ENCODE data around the gene EVI5.

EVI5 gene

DNA sequence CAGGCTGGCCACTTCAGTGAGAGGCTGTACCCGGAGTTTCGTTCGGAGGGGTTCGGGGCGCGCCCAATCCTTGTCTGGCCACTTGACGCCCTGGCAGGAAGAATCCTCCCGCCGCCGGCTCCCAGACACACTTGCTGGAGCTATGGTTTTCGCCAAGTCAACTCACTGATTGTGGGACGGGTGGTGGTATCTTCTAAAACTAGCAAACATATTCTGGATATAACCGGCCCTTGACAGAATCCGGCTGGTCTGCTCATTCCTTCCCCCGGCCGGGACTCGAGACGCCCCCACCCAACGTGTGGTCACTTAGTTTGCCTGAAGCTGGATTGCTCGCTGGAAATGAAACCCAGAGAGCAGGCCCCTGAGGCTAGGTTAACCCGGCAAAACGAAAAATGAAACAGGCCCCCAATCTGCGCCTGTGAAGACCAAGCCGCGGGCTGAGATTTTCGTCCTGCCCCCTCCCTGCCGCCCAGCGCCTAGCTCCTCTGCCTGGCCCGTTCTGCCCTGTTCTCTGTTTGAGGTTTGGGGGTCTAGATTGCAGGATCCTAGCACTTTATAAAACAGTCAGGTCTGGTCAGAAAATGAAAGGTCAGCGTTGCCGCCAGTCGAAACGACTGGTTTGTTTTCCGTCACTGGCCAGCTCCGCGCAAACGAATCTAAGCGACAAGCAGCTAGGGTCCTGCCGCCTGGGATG lies 302.8 kb downstream of the EVI5 start:
- Mint-ChIP-seq H3K36me3 (ENCODE audit: low read depth) (peaks cover 85% of the 10 kb centered on the region), H3K4me1 (ENCODE audit: low read depth) (peaks cover 50% of the 10 kb centered on the region), H3K27me3 (no peaks in the 10 kb centered on the region), H3K4me3 (peak overlapping the region; percentile 90), H3K27ac (peak overlapping the region; percentile 98), H3K9me3 (no peaks in the 10 kb centered on the region)
- DNase-seq = no peak

DNA sequence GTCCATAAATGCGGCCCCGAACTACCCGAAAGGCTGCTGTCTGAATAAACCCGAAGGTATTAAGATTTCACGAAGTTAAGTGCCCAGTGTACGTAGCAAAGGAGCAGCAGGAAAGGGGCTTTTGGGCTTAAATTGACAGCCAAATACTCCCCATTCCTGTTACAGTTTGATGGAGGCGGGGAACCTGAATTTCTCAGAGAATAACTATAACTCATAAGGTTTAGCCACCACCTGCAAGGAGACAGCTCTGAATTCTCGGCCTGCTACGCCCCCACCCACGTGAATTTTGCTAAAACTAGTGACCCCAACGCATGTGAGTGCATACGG lies 303.3 kb downstream of the EVI5 start:
- Mint-ChIP-seq H3K9me3 (no peaks in the 10 kb centered on the region), H3K4me3 (peak overlapping the region; percentile 90), H3K4me1 (ENCODE audit: low read depth) (peaks cover 55% of the 10 kb centered on the region), H3K27me3 (no peaks in the 10 kb centered on the region), H3K36me3 (ENCODE audit: low read depth) (peaks cover 88% of the 10 kb centered on the region), H3K27ac (peak overlapping the region; percentile 98)
- DNase-seq = no peak

DNA sequence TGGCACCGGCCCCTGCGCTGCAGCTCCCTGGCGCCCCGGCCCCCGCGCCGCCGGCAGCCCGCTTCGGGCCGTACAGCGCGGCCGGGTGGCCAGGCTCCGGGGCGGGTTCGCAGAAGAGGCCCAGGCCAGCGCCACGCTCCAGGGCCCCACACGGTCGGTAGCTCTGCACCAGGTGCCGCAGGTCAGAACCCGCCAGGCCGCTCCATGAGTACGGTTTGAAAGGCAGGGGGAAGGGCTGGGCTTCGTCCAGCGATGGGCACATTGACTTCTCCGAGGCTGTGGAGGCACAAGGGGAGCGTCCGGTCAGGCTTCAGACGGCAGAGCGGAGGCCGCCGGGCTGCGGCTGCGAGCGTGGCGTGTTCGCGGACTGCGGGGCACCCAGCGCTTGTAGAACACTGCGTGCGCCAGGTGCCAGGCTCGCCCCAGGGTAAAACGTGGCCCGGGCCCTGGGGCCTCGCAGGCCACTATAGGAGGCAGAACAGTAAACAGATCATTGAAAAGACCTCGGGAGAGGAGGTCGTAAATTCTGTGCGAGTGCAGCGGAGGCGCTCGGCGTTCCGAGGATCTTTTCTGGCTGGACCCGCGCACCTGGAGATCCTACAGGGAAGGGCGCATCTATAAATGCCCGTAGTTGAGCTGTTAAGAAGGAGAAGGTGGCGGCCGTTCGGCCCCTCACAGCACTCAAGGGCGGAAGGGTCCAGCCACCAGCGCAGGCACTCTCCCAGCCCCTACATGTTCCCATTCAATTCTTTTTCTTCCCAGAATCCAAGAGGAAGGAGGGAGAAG lies 303.9 kb downstream of the EVI5 start:
- Mint-ChIP-seq H3K36me3 (ENCODE audit: low read depth) (peaks cover 91% of the 10 kb centered on the region), H3K4me1 (ENCODE audit: low read depth) (peaks cover 60% of the 10 kb centered on the region), H3K27me3 (no peaks in the 10 kb centered on the region), H3K4me3 (peak overlapping the region; percentile 90), H3K9me3 (no peaks in the 10 kb centered on the region), H3K27ac (peak overlapping the region; percentile 98)
- no peak for DNase-seq

DNA sequence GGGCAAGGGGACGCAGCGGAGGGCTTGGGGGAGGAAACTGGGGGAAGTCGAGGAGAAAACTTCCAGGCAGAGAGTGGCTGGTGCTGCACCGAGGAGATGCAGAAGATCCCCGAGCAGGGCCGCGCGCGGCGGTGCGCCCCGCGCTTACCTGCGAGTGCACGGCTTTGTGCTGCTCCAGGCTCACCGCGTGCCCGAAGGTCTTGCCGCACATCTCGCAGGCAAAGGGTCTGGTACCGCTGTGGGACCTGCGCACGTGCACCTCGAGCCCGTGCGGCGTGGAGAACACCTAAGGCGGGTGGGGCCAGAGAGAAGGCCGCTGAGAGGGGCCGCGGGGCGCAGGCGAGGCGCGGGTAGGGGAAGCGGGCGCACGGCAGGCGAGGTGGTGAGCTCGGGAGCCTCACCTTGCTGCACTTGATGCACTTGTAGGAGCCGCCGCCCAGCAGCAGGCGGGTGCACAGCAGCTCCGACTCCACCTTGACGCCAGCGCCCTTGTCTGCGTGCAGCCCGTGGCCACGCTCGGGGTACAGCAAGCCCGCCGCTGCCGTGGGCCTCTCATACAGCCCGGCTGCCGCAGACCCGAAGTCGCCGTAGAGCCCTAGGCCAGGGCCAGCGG lies 304.6 kb downstream of the EVI5 start:
- Mint-ChIP-seq H3K36me3 (ENCODE audit: low read depth) (peaks cover 96% of the 10 kb centered on the region), H3K9me3 (no peaks in the 10 kb centered on the region), H3K27me3 (no peaks in the 10 kb centered on the region), H3K4me1 (ENCODE audit: low read depth) (peaks cover 67% of the 10 kb centered on the region), H3K4me3 (peak overlapping the region; percentile 69), H3K27ac (peak overlapping the region; percentile 92)
- no peak for DNase-seq

DNA sequence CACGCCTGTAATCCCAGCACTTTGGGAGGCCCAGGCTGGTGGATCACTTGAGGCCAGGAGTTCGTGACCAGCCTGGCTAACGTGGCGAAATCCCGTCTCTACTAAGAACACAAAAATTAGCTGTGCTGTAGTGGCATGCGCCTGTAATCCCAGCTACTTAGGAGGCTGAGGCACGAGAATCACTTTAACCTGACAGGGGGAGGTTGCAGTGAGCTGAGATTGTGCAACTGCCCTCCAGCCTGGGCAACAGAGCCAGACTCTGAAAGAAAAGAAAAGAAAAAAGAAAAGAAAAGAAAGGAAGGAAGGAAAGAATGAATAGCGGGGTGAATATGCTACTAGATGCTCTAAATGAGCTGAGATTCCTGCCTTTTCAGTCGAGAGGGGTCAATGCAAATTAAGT lies 305.3 kb downstream of the EVI5 start:
- peaks cover 74% of the 10 kb centered on the region for H3K4me1 Mint-ChIP-seq (ENCODE audit: low read depth)
- H3K36me3 Mint-ChIP-seq (ENCODE audit: low read depth) = peaks cover 97% of the 10 kb centered on the region
- H3K27me3 Mint-ChIP-seq = no peaks in the 10 kb centered on the region
- no peak for DNase-seq
- H3K9me3 Mint-ChIP-seq = no peaks in the 10 kb centered on the region
- H3K4me3 Mint-ChIP-seq = peak overlapping the region; percentile 69
- H3K27ac Mint-ChIP-seq = peak overlapping the region; percentile 92

DNA sequence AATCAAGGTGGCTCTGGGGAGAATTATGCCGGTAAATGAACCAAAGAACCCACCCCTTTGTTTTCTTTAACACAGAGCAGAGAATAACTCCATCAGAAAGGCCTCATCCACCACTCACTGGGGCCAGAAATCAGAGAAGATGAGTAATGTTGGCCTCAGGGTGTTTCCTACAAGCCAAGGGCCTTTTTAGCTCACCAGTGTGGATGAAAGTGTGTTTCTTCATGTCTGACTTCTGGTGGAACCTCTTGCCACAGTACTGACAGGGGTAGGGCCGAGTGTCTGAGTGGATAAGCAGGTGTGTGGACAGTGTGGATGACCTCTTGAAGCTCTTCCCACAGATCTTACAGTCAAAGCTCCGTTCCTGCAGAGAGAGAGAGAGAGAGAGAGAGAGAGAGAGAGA lies 306.5 kb downstream of the EVI5 start:
- peaks cover 98% of the 10 kb centered on the region for H3K36me3 Mint-ChIP-seq (ENCODE audit: low read depth)
- peaks cover 86% of the 10 kb centered on the region for H3K4me1 Mint-ChIP-seq (ENCODE audit: low read depth)
- H3K4me3 Mint-ChIP-seq = peak overlapping the region; percentile 69
- H3K27ac Mint-ChIP-seq = peak overlapping the region; percentile 92
- no peaks in the 10 kb centered on the region for H3K27me3 Mint-ChIP-seq
- H3K9me3 Mint-ChIP-seq = no peaks in the 10 kb centered on the region
- DNase-seq = no peak

DNA sequence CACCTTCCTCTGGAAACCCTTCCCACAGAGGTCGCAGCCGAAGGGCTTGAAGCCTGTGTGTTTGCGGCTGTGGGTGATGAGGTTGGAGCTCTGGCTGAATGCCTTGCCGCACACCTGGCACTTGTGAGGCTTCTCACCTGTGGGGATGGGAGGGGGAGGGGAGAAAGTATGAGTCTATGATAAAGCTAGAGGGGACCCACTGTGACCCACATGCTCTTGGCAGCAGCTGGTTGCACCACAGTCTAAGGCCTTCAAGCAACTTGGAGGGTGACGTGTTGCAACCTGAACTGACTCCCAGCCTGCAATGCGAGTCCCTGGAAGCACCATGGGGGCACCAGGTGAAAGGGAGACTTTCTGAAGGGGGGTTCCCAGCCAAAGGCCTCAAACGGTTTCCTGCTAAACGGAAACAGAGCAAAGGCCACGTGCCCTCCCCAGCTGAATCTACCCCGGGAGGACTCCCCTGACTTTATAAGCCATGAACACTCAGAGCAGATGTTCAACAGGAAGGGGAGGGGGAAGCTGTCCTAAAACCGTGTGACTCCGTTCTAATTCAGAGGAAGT lies 308.8 kb downstream of the EVI5 start:
- DNase-seq = peak; percentile 67
- Mint-ChIP-seq H3K4me1 (ENCODE audit: low read depth) (peaks cover 89% of the 10 kb centered on the region), H3K27ac (peak overlapping the region; percentile 95), H3K27me3 (no peaks in the 10 kb centered on the region), H3K36me3 (ENCODE audit: low read depth) (peaks cover 96% of the 10 kb centered on the region), H3K4me3 (peak overlapping the region; percentile 69), H3K9me3 (no peaks in the 10 kb centered on the region)

DNA sequence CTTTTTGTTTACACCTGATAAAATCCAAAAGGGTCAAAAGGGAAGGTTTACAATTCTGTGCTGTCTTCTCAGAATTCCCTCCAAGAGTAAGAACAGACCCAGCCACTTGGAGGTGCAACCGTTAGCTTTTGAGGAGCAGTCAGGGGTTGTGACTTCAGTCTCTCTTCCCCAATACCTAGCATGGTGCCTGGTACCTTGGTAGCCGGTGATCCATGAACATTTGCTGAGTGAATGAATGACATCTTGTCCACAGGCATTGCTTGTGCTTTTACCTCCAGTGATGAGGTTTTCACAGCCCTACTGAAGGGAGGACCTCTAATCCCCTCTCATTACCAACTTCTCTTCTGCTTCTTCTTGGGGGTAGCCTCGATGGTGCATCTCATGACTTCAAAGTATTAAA lies 309.9 kb downstream of the EVI5 start:
- peak overlapping the region; percentile 95 for H3K27ac Mint-ChIP-seq
- DNase-seq = no peak
- no peaks in the 10 kb centered on the region for H3K9me3 Mint-ChIP-seq
- H3K36me3 Mint-ChIP-seq (ENCODE audit: low read depth) = peaks cover 98% of the 10 kb centered on the region
- H3K4me3 Mint-ChIP-seq = peak overlapping the region; percentile 69
- H3K4me1 Mint-ChIP-seq (ENCODE audit: low read depth) = peaks cover 89% of the 10 kb centered on the region
- no peaks in the 10 kb centered on the region for H3K27me3 Mint-ChIP-seq

DNA sequence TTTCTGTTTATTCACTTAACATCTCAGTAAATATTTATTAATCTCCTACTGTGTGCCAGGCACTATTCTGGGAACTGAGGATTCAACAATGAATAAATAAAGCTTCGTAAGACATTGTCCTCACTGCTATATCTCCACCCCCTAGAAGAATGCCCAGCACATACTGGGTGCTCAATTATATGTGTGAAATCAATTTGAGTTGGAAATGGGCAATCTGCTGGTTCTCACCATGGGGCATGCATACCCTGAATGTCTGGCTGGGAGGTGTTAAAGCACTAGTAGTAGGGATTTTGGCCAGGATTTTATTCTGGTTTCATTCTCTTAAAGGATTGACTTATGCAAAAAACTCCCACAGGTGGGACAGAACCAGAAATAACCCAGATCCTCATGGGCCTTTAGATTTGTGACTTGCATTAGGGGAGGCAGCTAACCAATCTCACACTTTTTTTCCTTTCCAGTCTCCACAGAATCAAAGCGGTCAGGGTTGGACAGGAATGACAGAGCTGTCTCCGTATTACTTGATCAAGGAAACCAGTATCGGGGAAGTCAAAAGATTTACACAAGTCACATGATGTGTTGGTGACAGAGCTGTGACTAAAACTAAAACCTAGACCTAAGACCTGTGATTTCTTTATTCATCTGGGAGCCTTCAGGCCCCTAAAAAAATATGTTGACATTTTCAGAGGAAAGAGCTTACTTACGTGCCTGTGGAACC lies 311.0 kb downstream of the EVI5 start:
- H3K4me1 Mint-ChIP-seq (ENCODE audit: low read depth) = peaks cover 84% of the 10 kb centered on the region
- peaks cover 97% of the 10 kb centered on the region for H3K36me3 Mint-ChIP-seq (ENCODE audit: low read depth)
- H3K27ac Mint-ChIP-seq = peak overlapping the region; percentile 95
- H3K9me3 Mint-ChIP-seq = no peaks in the 10 kb centered on the region
- H3K4me3 Mint-ChIP-seq = peak overlapping the region; percentile 69
- DNase-seq = no peak
- no peaks in the 10 kb centered on the region for H3K27me3 Mint-ChIP-seq

DNA sequence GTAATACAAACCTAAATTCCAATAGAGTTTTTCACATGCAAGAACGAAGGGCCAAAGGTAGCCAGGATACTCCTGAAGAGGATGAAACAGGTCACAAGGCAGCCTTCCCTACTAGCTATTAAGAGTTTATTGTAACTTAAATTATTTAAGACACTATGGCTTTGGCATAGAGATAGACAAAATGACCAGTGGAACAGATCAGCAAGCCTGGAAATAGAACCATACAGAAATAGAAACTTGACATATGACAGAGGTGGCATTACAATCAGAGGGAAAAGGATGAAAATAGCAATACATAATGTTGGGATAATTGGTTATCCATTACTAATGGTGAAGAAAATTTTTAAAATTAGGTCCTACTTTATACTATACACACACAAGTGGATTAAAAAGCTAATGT lies 314.7 kb downstream of the EVI5 start:
- Mint-ChIP-seq H3K4me1 (ENCODE audit: low read depth) (peaks cover 69% of the 10 kb centered on the region), H3K27ac (no peak overlapping the region), H3K27me3 (no peaks in the 10 kb centered on the region), H3K4me3 (no peak overlapping the region), H3K9me3 (no peaks in the 10 kb centered on the region), H3K36me3 (ENCODE audit: low read depth) (peaks cover 87% of the 10 kb centered on the region)
- DNase-seq = no peak

DNA sequence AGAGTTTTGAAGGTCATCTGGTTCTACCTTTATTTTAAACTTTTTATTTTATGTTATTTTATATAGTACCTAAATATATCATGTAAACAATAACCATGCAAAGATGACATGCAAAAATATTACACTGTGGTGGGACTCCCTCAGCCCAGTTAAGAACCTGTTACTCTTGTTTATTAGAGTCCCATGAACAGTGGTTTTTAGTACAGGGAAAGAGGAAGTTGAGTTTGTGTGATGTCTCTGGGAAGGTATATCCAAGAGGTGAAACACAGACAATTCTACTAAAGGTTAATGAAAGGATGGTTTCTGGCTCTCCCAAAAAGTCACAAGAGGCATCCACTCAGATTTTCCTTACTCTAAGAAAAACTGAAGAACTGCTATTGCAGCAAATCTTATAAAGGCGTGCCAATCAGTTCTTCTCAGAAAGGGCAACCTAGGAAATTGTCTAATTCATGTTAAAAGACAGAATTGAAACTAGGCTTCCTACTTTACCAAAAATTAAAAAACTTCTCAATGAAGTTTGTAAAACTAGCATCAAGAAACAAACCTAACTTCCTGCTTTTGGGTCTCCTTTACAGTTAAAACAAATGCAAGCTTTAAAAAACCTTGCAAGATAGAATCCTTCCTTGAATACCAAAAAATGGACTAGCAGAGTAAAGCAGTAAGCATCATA lies 318.1 kb downstream of the EVI5 start:
- Mint-ChIP-seq H3K27me3 (no peaks in the 10 kb centered on the region), H3K27ac (peak overlapping the region; percentile 12), H3K4me3 (no peak overlapping the region), H3K4me1 (ENCODE audit: low read depth) (peaks cover 65% of the 10 kb centered on the region), H3K36me3 (ENCODE audit: low read depth) (peaks cover 57% of the 10 kb centered on the region), H3K9me3 (no peaks in the 10 kb centered on the region)
- DNase-seq = no peak

DNA sequence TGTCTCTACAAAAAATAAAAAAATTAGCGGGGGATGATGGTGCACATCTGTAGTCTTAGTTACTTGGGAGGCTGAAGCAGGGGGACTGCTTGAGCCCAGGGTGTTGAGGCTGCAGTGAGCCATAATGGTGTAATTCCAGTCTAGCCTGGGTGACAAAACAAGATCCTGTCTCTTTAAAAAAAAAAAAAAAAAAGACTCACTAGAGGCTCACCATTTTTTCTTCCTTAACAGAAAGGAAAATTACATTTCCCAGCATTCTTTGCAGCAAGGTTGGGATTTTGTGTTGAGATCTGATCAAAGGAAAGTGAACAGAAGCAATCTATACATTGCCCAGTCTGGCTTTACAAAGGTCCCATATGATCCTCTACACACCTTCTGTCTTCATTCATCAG lies 319.7 kb downstream of the EVI5 start:
- peaks cover 43% of the 10 kb centered on the region for H3K36me3 Mint-ChIP-seq (ENCODE audit: low read depth)
- no peaks in the 10 kb centered on the region for H3K27me3 Mint-ChIP-seq
- no peak overlapping the region for H3K4me3 Mint-ChIP-seq
- no peaks in the 10 kb centered on the region for H3K9me3 Mint-ChIP-seq
- peak overlapping the region; percentile 58 for H3K27ac Mint-ChIP-seq
- H3K4me1 Mint-ChIP-seq (ENCODE audit: low read depth) = peaks cover 70% of the 10 kb centered on the region
- no peak for DNase-seq

DNA sequence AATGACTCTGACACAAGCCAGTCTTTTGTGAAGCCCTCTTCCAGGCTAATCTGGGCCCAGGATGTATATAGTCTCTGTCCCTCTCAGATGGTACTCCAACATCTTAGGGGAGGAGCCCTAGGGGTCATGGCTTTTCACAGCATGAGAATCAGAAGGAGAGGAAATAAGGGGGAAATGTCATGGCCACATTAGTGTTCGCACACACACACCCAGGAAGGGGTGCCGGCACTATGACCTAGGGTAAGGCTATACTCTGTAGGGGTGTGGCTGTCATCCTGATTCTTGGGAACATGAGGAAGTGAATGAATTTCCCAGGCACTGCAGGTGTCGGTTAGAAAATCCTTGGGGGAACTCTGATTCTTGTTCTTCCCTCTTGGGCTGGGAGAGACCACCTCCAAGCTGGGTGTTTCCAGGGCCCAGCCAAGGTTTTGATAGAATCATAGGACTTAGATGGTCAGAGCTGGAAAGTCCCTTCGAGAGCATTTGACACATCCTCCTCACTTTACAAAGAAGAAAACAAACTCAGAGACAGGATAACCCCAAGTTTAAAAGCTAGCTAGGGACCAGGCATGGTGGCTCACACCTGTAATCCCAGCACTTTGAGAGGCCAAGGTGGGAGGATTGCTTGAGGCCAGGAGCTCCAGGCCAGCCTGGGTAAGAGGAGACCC lies 320.2 kb downstream of the EVI5 start:
- H3K4me3 Mint-ChIP-seq = no peak overlapping the region
- H3K27me3 Mint-ChIP-seq = no peaks in the 10 kb centered on the region
- H3K27ac Mint-ChIP-seq = peak overlapping the region; percentile 58
- DNase-seq = no peak
- peaks cover 72% of the 10 kb centered on the region for H3K4me1 Mint-ChIP-seq (ENCODE audit: low read depth)
- H3K36me3 Mint-ChIP-seq (ENCODE audit: low read depth) = peaks cover 37% of the 10 kb centered on the region
- no peaks in the 10 kb centered on the region for H3K9me3 Mint-ChIP-seq
